NB4 (cell line): ENCODE results near the gene CDR2.
A peak's percentile ranks its signal among the peaks of the same experiment; 100 is the strongest.

Experiments used
- CTCF ChIP-seq: IDR thresholded peaks from one replicate; pipeline ENCODE4 v1.5.1; 2012; ENCODE audit warnings: low read depth, low read length
- MYC ChIP-seq: IDR thresholded peaks from 2 replicates; pipeline ENCODE4 v1.6.1; 2011; ENCODE audit warnings: low read depth, low read length
- POLR2A ChIP-seq: IDR thresholded peaks from 2 replicates; pipeline ENCODE4 v1.6.1; 2011; ENCODE audit warnings: mild to moderate bottlenecking; ENCODE audit not compliant: insufficient read length; ENCODE audit errors: extremely low read depth

GRCh38 chr16:22318690-22319358 lies 55.6 kb downstream of the CDR2 start:
- TF ChIP-seq CTCF = peak; percentile 65
- TF ChIP-seq POLR2A = no peak
- TF ChIP-seq MYC = no peak
